Loucy (cell line): ENCODE data around the gene GRAP.

ENCODE experiments used
- H2AFZ ChIP-seq: fragments of 200-600 bp; sonication (generic); 2 replicates; pipeline ENCODE4 v1.6.0; 2016; ENCODE audit warnings: antibody characterized with exemption, mild to moderate bottlenecking, low read length, moderate library complexity
- H3F3A ChIP-seq: fragments of 200-600 bp; 2 replicates; pipeline ENCODE4 v1.6.0; 2016; ENCODE audit warnings: antibody characterized with exemption, low read depth, mild to moderate bottlenecking
- H3K27me3 ChIP-seq: fragments of 200-600 bp; sonication (generic); 2 replicates; pipeline ENCODE4 v1.6.1; 2014; ENCODE audit warnings: low read length, mild to moderate bottlenecking; ENCODE audit not compliant: insufficient read depth, poor library complexity, severe bottlenecking
- H3K36me3 ChIP-seq: fragments of 200-600 bp; sonication (generic); 2 replicates; pipeline ENCODE4 v1.6.1; 2016; ENCODE audit warnings: low read length; ENCODE audit not compliant: insufficient read depth
- H3K4me1 ChIP-seq: fragments of 200-600 bp; sonication (generic); 2 replicates; pipeline ENCODE4 v1.5.1; 2014; ENCODE audit warnings: low read length, mild to moderate bottlenecking; ENCODE audit not compliant: insufficient read depth, poor library complexity, severe bottlenecking
- H3K4me2 ChIP-seq: fragments of 200-600 bp; sonication (generic); 2 replicates; pipeline ENCODE4 v1.6.0; 2014; ENCODE audit warnings: antibody characterized with exemption, low read length, low read depth, mild to moderate bottlenecking; ENCODE audit not compliant: poor library complexity, severe bottlenecking
- H3K4me3 ChIP-seq: fragments of 200-600 bp; sonication (generic); 2 replicates; pipeline ENCODE4 v1.5.1; 2014; ENCODE audit warnings: low read length, mild to moderate bottlenecking, mixed read lengths; ENCODE audit not compliant: poor library complexity, severe bottlenecking
- H3K79me2 ChIP-seq: fragments of 200-600 bp; sonication (generic); 2 replicates; pipeline ENCODE4 v1.6.1; 2014; ENCODE audit warnings: low read length; ENCODE audit not compliant: insufficient read depth
- H3K9ac ChIP-seq: fragments of 200-600 bp; sonication (generic); 2 replicates; pipeline ENCODE4 v1.6.0; 2014; ENCODE audit warnings: mild to moderate bottlenecking, low read depth, low read length, moderate library complexity; ENCODE audit not compliant: poor library complexity, severe bottlenecking
- H3K9me2 ChIP-seq: fragments of 200-600 bp; sonication (generic); replicated peaks from 2 replicates; pipeline ENCODE4 v1.6.1; 2016; ENCODE audit warnings: low read depth, low read length, mixed read lengths
- H3K9me3 ChIP-seq: fragments of 200-600 bp; sonication (generic); 2 replicates; pipeline ENCODE4 v1.6.1; 2014; ENCODE audit warnings: mild to moderate bottlenecking, antibody characterized with exemption, low read length, low read depth; ENCODE audit not compliant: insufficient read depth
- H4K20me1 ChIP-seq: fragments of 200-600 bp; sonication (generic); 2 replicates; pipeline ENCODE4 v1.6.0; 2014; ENCODE audit warnings: antibody characterized with exemption, low read length, mild to moderate bottlenecking; ENCODE audit not compliant: insufficient read depth, poor library complexity, severe bottlenecking
- CTCF ChIP-seq: fragments of 200-600 bp; sonication (generic); conservative IDR thresholded peaks from 2 replicates; pipeline ENCODE4 v1.5.1; 2014; ENCODE audit warnings: mild to moderate bottlenecking, antibody characterized with exemption, low read length
- EZH2phosphoT487 ChIP-seq: fragments of 200-600 bp; IDR thresholded peaks from 2 replicates; pipeline ENCODE4 v1.6.1; 2018; ENCODE audit warnings: antibody characterized with exemption, mild to moderate bottlenecking, moderate library complexity, borderline replicate concordance

GRAP gene

GRCh38 chr17:19001907-19002590 is 44.7 kb downstream of the GRAP start:
- no peak overlapping the region for H3K4me3 ChIP-seq
- H3K9me3 ChIP-seq: 0 out of 2 replicates have a peak, but pooled peaks cover 4% of the 10 kb centered on the region
- H3F3A ChIP-seq: no peaks in the 10 kb centered on the region
- 0 out of 2 replicates have a peak overlapping the region, but pooled peaks have one; percentile 24 for H2AFZ ChIP-seq
- no peaks in the 10 kb centered on the region for H3K36me3 ChIP-seq
- peaks cover 18% of the 10 kb centered on the region for H3K4me1 ChIP-seq
- H3K27me3 ChIP-seq: no peaks in the 10 kb centered on the region
- H3K9me2 ChIP-seq: no peaks in the 10 kb centered on the region
- peak overlapping the region; percentile 26 for H3K4me2 ChIP-seq
- no peaks in the 10 kb centered on the region for H3K79me2 ChIP-seq
- H3K9ac ChIP-seq: no peak overlapping the region
- TF ChIP-seq EZH2phosphoT487 (no peak), CTCF (no peak)
- no peaks in the 10 kb centered on the region for H4K20me1 ChIP-seq

- 0 out of 2 replicates have a peak, but pooled peaks cover 3% of the 10 kb centered on the region for H3K9me3 ChIP-seq
Measured at GRCh38 chr17:19000531-19001325, 46.0 kb downstream of the GRAP start.

GRCh38 chr17:18999911-19000310 is 46.8 kb downstream of the GRAP start:
- Histone ChIP-seq H3K27me3 (no peaks in the 10 kb centered on the region), H3F3A (no peaks in the 10 kb centered on the region), H3K9me2 (no peaks in the 10 kb centered on the region), H3K36me3 (no peaks in the 10 kb centered on the region), H3K79me2 (no peaks in the 10 kb centered on the region), H3K4me3 (no peak overlapping the region), H3K9me3 (0 out of 2 replicates have a peak, but pooled peaks cover 3% of the 10 kb centered on the region), H3K9ac (no peak overlapping the region), H2AFZ (no peak overlapping the region), H3K4me2 (no peak overlapping the region), H4K20me1 (no peaks in the 10 kb centered on the region), H3K4me1 (peaks cover 21% of the 10 kb centered on the region)
- no peak for TF ChIP-seq EZH2phosphoT487

More at GRCh38 chr17:19000531-19001325, 46.0 kb downstream of the GRAP start:
- Histone ChIP-seq H3K9ac (no peak overlapping the region), H3F3A (no peaks in the 10 kb centered on the region), H3K27me3 (no peaks in the 10 kb centered on the region), H3K79me2 (no peaks in the 10 kb centered on the region), H3K36me3 (no peaks in the 10 kb centered on the region), H2AFZ (no peak overlapping the region), H4K20me1 (no peaks in the 10 kb centered on the region), H3K9me2 (no peaks in the 10 kb centered on the region), H3K4me1 (peaks cover 18% of the 10 kb centered on the region), H3K4me3 (no peak overlapping the region), H3K4me2 (no peak overlapping the region)
- TF ChIP-seq EZH2phosphoT487: no peak
- TF ChIP-seq CTCF: no peak
